ENCODE results near the gene COL24A1.
"Not testable (repeated sequence)": the region's sequence is repeated elsewhere in the genome, so short reads cannot be mapped to it uniquely, and the experiment has no call there.

Gene COL24A1

DNA sequence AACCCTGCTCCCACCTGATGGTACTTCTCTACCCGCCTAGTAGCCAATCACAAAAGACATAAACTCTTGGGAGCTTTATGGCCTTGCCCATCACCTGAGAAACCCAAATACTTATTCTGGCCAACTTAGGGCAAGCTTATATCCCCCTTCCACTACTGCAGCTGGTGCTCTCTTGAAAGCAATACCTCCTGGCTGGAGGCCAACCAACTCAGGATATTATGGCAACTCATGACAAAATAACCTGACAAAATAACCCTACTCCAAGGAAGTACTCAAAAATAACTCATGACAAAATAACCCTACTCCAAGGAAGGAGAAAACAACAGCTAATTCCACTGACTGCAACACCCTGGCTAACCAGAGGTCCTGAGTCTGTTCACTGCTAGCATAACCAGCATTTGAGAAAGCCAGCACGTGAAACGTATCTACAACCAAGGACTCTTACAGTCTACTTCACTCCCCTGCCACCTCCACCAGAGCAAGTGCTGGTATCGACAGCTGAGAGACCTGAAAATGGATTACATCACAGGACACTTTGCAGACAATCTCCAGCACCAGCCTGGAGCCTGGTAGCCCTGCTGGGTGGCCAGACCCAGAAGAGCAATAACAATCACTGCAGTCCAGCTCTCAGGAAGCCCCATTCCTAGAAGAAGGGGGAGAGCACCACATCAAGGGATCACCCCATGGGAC is 179.9 kb downstream of the COL24A1 start:
- FAIRE-seq = no peak

DNA sequence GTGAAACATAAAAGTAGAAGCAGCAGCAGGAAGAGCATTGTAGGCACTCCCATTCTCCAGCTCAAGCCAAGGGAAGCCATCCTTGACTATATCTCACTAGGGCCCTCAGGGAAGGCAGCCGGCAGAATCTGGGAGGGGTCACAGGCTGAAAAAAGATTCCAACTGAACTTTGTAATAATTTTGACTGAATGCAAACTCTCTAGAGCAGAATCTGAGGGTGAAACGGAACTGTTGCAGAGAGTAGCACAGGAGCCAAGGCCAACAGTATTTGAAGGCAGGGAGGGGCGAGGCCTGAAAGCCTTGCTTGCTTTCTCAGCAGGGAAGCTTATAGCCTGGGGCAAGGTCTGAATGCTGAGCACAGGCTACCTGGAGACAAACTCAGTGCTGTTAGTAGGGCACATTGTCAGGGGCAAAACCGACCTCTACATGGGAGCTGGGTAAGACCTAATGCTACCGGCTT is 180.6 kb downstream of the COL24A1 start:
- no peak for FAIRE-seq

DNA sequence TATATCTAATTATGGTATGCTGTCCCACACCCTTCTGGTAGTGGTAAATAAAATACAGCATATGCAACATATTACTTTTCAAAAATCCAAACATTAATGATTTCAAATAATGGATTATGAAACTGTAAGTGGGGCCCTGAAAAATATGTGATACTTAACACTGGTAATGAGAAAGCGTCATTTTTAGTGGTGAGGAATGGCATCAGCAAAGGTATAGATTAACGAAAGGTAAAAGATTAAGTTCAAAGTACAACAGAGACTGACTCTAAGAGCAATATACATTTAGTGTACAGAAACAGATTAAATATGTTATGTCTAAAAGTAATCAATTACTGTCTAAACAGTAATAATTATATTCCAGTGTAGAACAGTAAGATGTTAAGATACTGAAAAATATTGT is 194.1 kb downstream of the COL24A1 start:
- no peak for FAIRE-seq

DNA sequence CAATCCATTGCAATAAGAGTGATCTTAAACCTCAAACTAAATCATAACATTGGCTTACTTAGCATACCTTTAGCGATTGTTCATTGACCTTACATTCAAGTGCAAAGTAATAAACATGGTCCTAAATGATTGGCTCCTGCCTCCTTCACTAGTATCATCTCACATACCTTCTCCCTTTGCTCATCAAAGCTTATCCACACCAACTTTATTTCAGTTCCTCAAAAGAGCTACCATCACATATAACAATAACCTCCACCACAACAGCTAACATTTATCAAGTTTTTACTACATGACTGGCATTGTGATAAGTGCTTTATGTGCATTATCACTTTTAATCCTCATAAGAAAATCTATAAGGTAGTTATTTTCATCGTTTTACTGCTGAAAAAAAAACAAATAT is 198.8 kb downstream of the COL24A1 start:
- no peak for FAIRE-seq

DNA sequence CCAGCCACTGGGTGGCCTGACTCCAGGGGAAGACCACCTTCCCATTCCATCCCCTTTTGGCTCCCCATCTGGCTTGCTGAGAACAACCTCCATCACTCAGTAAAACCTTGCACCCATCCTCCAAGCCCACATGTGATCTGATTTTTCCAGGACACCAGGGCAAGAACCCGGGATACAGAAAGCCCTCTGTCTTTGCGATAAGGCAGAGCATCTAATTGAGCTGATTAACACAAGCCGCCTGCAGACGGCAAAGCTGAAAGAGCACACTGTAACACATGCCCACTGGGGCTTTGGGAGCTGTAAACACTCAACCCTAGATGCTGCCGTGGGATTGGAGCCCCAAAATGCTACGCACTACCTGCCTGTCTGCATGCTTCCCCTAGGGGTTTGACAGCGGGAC is 201.4 kb downstream of the COL24A1 start:
- FAIRE-seq = not testable (repeated sequence)

DNA sequence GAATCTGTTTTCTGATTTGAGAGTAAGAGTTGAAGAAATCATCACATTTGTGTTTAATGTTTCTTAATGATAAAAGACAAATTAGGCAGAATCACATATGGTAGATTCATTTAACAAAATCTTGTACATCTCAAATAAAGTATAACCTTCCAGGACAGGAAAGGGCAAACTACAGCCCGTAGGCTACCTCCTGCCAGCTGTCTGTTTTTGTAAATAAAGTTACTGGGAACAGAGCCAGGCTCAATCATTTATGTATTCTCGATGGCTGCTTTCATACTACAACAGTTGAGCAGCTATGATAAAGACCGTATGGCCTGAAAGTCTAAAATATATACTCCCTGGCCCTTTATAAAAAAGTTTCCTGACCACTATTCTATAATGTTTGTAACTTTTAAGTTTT is 204.1 kb downstream of the COL24A1 start:
- FAIRE-seq = no peak

DNA sequence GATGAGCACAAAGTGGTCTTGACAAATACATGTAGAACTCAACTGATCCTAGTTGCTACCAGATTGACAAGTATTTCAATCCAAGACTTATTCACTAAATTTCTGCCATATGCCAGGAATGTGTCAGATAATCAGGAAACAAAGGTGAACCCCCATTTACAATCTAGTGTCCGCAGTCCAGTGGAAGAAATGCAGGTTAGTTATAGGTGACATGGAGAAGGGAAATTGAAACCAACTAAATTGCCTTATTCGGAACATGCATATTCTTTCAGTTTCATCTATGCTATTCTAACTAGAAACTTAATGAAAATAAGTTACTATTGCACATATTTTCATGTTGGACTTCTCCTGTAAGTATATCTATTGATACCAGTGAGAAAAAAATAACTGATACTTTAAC is 209.4 kb downstream of the COL24A1 start:
- FAIRE-seq = no peak

DNA sequence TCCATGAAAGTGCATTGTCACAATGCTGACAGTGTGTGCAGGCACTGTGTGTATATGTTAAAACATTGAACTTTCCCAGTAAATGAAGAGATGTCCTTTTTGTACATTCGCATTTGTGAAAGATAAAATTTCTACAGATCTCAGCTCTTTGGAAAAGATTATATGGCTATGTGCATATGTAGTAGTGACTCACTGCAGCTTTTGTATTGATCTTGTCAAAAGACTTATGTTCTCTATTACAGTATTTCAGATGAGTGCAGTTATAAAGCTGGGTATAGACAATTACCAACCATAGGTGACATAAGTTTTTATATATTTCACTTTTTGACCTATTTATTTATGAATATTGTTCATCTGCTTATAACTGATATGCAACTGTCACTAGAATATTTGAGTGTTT is 212.6 kb downstream of the COL24A1 start:
- no peak for FAIRE-seq

DNA sequence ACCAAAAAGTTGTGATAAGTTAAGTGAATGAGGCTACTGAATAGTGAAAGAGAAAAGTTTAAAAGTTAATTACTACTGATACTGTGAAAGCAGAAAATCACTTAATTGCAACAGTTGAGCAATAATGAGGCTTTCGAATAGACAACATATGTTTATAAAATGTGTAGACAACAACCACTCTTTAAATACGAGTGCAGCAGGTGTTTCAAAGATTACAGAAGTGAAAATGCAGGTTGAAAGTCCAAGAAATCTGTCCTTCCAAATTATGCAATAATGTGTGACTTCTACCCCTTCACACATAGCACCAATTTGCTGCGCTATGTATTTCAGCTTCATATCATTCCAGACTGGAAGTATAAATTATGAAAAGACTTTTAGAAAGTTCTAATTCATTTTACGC is 213.0 kb downstream of the COL24A1 start:
- FAIRE-seq = no peak

DNA sequence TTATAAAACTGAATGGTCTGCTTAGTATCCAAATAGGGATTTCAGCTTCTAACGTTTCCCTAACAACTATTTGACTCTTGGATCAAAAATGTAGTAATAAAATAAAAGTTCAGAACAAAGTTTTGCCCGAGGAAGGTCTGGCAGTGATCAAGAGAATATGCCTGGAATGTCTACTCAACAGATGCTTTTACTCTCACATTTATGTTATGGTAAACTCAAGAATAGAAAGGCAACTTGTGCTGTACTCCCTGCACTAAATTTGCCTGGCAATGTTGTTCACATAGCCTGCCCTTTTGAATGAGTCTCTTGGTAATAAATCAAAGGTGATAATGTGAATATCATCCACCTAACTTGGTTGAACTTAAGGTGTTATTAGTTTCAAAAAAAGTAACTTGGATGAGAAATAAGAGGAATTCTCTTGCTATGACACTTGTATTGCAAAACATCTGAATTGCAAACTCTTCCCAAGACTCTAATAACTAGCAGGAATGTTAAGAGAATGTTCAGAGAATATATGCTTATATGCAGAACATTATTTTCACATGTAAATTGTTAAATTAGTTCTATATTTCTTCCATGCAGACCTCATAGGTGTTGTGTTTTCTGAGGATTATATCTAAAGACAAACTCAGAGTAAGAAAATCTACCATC is 215.8 kb downstream of the COL24A1 start:
- FAIRE-seq = no peak

DNA sequence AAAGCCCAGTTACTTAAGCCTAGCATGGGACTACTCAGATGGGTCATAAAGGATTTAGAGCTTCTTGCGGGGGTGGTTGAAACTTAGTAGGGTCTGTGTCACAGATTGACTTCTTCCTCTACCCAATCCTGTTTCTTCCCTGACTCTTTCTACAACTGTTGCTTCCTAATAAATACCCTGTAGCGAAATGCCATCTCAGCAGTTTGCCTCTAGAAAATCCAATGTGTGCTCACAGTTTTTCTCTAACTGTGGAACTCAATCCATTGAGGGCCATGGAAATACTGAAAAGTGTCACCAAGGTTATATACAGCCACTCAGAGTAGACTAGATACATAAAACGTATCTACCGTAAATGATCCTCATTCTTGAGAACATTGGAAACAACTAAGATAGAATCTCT is 217.7 kb downstream of the COL24A1 start:
- no peak for FAIRE-seq

DNA sequence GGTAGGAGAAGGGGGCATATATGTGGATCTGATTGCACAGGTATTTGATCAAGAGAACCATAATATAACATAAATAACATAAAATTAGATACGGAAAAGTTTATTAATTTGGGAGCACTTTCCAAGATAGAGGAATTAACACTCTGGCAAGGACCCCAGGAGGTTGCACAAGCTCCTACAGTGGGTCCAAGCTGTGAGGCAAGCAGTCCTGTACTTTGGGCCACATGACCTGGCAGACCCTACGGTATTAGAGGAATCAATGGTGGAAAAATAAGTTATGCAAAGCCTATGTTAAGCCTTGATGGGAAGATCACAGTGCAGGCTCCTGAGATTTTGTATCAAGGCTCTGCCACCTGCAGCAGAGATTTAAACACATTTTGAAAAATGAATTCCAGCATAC is 220.1 kb downstream of the COL24A1 start:
- no peak for FAIRE-seq

DNA sequence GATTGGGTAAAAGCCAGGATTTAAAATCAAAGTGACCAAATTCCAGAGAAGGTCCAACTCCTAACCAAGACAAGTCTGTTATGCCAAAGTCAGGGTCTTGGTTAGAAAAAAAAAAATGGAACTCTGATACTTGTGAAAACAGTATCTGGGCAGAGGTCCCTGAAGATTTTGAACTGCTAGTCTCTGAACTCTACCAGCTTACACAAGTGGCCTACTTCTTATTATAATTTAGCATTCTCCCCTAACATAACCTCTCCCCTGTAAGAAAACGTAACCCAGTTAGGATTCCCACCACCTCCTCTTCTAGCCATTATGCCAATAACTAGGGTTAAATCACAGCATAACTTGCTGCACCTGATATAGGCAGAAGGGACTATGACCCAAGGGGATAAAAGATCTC is 220.5 kb downstream of the COL24A1 start:
- FAIRE-seq = no peak

DNA sequence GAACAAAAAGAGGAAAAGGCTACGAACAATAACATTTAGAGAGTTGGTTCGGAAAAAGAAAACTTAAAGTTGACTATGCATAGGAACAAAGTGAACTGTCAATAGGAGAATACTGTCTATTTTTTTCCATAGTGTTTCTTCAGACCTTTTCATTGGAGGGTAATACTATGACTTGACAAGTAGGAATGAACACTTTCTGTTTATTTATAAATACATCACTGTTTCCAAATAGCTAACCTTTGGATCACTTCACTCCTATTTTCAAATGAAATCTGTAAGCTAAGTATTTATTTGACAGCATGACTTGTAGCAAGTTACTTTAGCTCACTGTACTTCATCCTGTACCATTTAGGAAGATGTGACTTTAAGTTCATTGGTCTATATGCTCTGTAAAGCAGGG is 221.3 kb downstream of the COL24A1 start:
- no peak for FAIRE-seq

DNA sequence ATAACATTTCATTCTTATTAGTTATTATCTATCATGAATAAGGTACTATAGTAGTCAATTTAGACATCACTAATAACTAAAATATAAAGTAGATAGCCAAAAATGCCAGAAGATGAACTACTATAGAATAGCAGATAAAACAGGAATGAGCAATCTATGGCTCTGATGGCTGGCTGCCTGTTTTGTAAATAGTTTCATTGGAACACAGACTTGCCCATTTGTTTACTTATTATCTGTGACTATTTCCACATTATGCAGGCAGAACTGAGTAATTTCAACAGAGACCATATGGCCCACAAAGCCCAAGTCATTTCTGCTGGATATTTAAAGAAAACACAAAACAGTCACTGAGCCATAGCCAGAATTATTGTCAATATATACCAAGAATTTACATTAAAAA is 222.1 kb downstream of the COL24A1 start:
- FAIRE-seq = no peak

DNA sequence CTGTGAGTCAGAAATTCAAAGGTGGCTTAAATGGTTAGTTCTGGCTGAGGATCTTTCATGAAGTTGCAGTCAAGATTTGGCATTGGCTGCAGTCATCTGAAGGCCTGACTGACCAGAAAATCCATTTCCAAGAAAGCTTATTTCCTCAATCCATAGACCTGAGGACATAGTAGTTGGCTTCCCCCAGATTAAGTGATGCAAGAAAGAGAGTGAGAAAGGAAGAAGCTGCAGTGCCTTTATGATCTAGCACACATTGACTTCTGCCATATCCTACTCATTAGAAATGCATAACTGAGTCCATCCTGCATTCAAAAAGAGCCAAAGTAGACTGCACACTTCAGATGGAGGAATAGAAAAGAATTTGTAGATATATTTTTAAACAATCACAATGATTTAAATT is 222.6 kb downstream of the COL24A1 start:
- FAIRE-seq = no peak

DNA sequence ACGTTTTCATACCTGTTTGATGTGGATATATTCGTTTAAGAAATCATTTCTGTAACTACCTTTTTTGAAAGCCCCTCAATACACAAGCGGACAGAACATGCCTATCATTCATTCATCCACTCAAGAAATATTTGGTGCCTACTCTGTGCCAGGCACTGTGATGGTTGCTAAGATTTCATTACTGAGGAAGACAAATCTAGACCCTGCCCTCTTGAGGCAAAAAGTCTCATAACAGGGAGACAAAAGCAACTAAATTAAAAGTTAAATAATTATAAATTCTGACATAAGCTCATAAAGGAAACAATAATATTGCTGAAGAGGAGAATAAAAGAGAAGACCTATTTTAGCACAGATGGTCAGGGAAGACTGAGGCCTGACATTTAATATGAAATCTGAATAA is 244.8 kb downstream of the COL24A1 start:
- FAIRE-seq = no peak

DNA sequence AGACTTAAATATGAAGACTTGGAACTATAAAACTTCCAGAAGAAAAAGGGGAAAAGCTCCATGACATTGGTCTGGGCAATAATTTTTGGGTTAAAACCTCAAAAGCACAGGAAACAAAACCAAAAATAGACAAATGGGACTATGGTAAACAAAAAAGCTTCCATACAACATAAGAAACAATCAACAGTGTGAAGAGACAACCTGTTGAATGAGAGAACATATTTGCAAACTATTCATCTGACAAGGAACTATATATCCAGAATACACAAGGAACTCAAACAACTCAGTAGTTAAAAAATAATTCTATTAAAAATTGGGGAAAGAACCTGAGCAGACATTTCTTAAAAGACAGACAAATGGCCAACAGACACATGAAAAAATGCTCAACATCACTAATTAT is 255.7 kb downstream of the COL24A1 start:
- FAIRE-seq = no peak

DNA sequence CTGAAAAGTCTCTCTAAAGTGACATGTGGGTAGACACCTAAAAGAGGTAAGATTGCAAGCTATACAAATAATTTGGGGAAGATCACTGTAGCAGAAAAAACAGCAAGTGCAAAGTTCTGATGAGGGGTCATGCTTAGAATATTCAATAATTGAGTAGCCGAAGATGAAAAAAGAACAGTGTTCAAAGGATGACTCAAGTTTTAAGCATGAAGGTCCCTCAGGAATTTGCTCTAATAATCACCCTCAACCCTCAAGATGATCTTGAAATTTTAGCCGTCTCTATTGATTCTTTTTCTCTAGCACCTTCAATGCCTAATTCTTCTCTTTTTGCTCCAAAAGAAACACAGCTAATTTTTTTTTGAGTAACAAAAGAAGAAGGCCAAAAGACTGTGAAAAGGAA is 257.7 kb downstream of the COL24A1 start:
- no peak for FAIRE-seq

DNA sequence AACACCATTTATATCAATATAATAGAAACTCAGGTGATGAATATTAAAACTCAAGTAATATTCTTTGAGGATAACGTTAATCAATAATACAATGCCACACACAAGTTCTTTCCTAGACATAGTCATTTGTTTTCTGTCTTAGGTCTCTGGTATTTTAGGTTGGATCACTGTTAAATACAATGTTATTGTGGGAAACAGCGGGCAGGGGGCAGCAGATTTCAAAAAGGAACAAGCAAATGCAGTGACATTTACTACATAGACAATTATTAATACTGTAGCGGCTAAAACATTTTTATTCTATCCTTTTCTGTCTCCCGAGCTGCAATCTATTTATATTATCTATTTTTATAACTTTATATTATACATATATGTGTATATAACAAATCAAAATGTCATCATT is 261.9 kb downstream of the COL24A1 start:
- FAIRE-seq = peak; percentile 80

DNA sequence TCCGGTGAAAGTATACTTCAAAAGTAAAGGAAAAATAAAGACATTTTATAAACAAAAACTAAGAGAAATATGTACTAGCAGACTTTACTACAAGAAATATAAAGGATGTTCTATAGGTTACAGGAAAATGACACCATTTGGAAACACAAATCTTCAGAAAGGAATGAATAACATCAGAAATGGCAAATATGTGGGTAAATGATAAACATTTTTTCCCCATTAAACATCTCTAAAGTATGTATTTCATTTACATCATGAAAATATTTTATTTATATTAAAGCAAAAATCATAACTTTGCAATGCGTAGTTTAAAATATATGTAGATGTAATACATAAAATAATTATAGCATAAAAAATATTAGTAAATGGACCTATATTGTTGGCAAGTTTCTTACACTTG is 264.2 kb downstream of the COL24A1 start:
- no peak for FAIRE-seq

DNA sequence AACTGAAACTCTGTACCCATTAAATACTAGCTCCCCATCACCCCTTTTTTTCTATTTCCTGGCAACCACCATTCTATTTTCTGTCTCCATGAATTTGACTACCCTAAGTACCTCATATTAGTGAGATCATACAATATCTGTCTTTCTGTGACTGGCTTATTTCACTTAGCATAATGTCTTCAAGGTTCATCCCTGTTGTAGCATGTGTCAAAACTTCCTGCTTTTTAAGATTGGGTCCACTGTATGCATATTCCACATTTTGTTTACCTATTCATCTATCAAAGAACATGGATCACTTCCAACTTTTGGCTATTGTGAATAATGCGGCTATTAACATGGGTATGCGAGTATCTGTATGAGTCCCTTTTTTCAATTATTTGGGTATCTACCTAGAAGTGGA is 266.7 kb downstream of the COL24A1 start:
- no peak for FAIRE-seq

DNA sequence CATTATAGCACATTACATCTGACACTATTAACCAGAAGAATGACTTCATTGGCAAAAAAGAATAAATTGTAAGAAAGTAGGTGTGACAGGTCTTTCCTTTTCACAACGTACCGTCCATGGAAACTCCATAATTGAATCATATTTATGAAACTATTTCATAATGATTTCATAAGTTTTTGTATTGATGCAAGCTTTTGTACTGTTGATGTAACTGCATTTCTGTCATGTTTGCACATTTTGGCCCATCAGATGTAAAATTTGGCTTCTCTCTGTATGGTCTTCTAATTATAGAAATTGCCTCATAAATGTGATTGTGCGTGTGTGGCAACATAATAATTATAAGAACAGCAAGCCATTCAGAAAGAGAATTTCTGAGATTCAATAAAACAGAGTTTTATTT is 267.7 kb downstream of the COL24A1 start:
- FAIRE-seq = no peak

DNA sequence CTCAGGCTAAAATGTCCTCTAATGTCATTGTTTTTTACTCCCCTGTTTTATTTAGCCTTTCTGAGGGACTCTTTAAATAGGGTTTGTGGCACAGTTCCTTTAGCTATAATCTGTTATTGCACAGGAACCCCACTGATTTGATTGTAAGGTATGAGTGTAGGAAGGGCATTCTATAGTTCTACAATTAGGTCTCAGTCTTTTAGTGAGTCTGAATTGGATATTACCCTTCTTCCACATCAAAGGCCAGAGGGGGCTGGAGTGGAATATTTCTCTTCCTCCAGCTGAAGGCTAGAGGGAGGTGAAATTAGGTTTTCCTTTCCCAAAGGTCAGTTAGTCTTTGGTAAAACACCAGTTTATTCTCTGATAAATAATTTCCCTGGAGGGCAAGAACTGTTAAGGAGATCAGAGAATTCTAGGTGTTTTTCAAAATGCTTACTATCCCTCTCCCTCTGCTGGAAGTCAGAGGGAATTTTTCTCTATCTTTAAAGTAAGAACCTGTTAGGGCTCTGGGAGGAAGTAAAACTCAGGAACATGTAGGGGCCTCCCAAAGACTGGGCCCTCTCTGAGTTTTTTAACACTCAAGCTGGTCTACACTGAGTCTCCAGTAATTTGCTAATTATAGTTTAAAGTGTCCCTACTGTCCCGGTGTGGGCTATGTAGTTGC is 272.1 kb downstream of the COL24A1 start:
- no peak for FAIRE-seq
